ENCODE results near the gene TTC7B.
"Not testable (repeated sequence)": the region's sequence is repeated elsewhere in the genome, so short reads cannot be mapped to it uniquely, and the experiment has no call there.

TTC7B gene

GRCh38 chr14:90532826-90533525 lies 283.3 kb downstream of the TTC7B start:
- H3K36me3 ChIP-seq (ENCODE audit: control insufficient read depth, insufficient read depth, low read length): no peaks in the 10 kb centered on the region
- H3K4me3 ChIP-seq (ENCODE audit: low read depth, low read length): no peak overlapping the region
- H3K27me3 ChIP-seq (ENCODE audit: control insufficient read depth, insufficient read depth, low read length): no peaks in the 10 kb centered on the region
- no peak overlapping the region for H3K9ac ChIP-seq (ENCODE audit: low read depth, low read length)
- H3K4me1 ChIP-seq (ENCODE audit: control insufficient read depth, insufficient read depth, low read length): no peaks in the 10 kb centered on the region
- no peaks in the 10 kb centered on the region for H3K9me3 ChIP-seq (ENCODE audit: control insufficient read depth, insufficient read depth, low read length)
- no peak overlapping the region for H3K27ac ChIP-seq (ENCODE audit: low read depth, low read length)

- Histone ChIP-seq H3K4me1 (ENCODE audit: control insufficient read depth, insufficient read depth, low read length) (no peaks in the 10 kb centered on the region), H3K27me3 (ENCODE audit: control insufficient read depth, insufficient read depth, low read length) (no peaks in the 10 kb centered on the region), H3K9me3 (ENCODE audit: control insufficient read depth, insufficient read depth, low read length) (no peaks in the 10 kb centered on the region), H3K4me3 (ENCODE audit: low read depth, low read length) (no peak overlapping the region), H3K27ac (ENCODE audit: low read depth, low read length) (no peak overlapping the region), H3K36me3 (ENCODE audit: control insufficient read depth, insufficient read depth, low read length) (no peaks in the 10 kb centered on the region), H3K9ac (ENCODE audit: low read depth, low read length) (no peak overlapping the region)
These were observed 284.7 kb downstream of the TTC7B start for GRCh38 chr14:90531497-90531896.

GRCh38 chr14:90530523-90530922 lies 285.7 kb downstream of the TTC7B start:
- Histone ChIP-seq H3K9ac (ENCODE audit: low read depth, low read length) (no peak overlapping the region), H3K4me3 (ENCODE audit: low read depth, low read length) (no peak overlapping the region), H3K27ac (ENCODE audit: low read depth, low read length) (no peak overlapping the region), H3K4me1 (ENCODE audit: control insufficient read depth, insufficient read depth, low read length) (no peaks in the 10 kb centered on the region), H3K9me3 (ENCODE audit: control insufficient read depth, insufficient read depth, low read length) (no peaks in the 10 kb centered on the region), H3K36me3 (ENCODE audit: control insufficient read depth, insufficient read depth, low read length) (no peaks in the 10 kb centered on the region), H3K27me3 (ENCODE audit: control insufficient read depth, insufficient read depth, low read length) (no peaks in the 10 kb centered on the region)

GRCh38 chr14:90527978-90528377 lies 288.3 kb downstream of the TTC7B start:
- Histone ChIP-seq H3K9ac (ENCODE audit: low read depth, low read length) (no peak overlapping the region), H3K4me3 (ENCODE audit: low read depth, low read length) (no peak overlapping the region), H3K27ac (ENCODE audit: low read depth, low read length) (no peak overlapping the region), H3K4me1 (ENCODE audit: control insufficient read depth, insufficient read depth, low read length) (no peaks in the 10 kb centered on the region), H3K27me3 (ENCODE audit: control insufficient read depth, insufficient read depth, low read length) (no peaks in the 10 kb centered on the region), H3K9me3 (ENCODE audit: control insufficient read depth, insufficient read depth, low read length) (no peaks in the 10 kb centered on the region), H3K36me3 (ENCODE audit: control insufficient read depth, insufficient read depth, low read length) (no peaks in the 10 kb centered on the region)

GRCh38 chr14:90526536-90526935 lies 289.7 kb downstream of the TTC7B start:
- H3K36me3 ChIP-seq (ENCODE audit: control insufficient read depth, insufficient read depth, low read length); H3K27me3 ChIP-seq (ENCODE audit: control insufficient read depth, insufficient read depth, low read length); H3K9ac ChIP-seq (ENCODE audit: low read depth, low read length); H3K27ac ChIP-seq (ENCODE audit: low read depth, low read length); H3K4me3 ChIP-seq (ENCODE audit: low read depth, low read length); H3K9me3 ChIP-seq (ENCODE audit: control insufficient read depth, insufficient read depth, low read length); H3K4me1 ChIP-seq (ENCODE audit: control insufficient read depth, insufficient read depth, low read length): not testable (repeated sequence)

GRCh38 chr14:90525353-90526028 lies 290.7 kb downstream of the TTC7B start:
- H3K4me3 ChIP-seq (ENCODE audit: low read depth, low read length); H3K27me3 ChIP-seq (ENCODE audit: control insufficient read depth, insufficient read depth, low read length); H3K4me1 ChIP-seq (ENCODE audit: control insufficient read depth, insufficient read depth, low read length); H3K9ac ChIP-seq (ENCODE audit: low read depth, low read length); H3K27ac ChIP-seq (ENCODE audit: low read depth, low read length); H3K9me3 ChIP-seq (ENCODE audit: control insufficient read depth, insufficient read depth, low read length); H3K36me3 ChIP-seq (ENCODE audit: control insufficient read depth, insufficient read depth, low read length): not testable (repeated sequence)

GRCh38 chr14:90523961-90524875 lies 292.0 kb downstream of the TTC7B start:
- H3K27ac ChIP-seq (ENCODE audit: low read depth, low read length): no peak overlapping the region
- H3K9me3 ChIP-seq (ENCODE audit: control insufficient read depth, insufficient read depth, low read length): no peaks in the 10 kb centered on the region
- no peak overlapping the region for H3K9ac ChIP-seq (ENCODE audit: low read depth, low read length)
- H3K4me3 ChIP-seq (ENCODE audit: low read depth, low read length): no peak overlapping the region
- no peaks in the 10 kb centered on the region for H3K4me1 ChIP-seq (ENCODE audit: control insufficient read depth, insufficient read depth, low read length)
- H3K36me3 ChIP-seq (ENCODE audit: control insufficient read depth, insufficient read depth, low read length): no peaks in the 10 kb centered on the region
- no peaks in the 10 kb centered on the region for H3K27me3 ChIP-seq (ENCODE audit: control insufficient read depth, insufficient read depth, low read length)

- H3K4me3 ChIP-seq (ENCODE audit: low read depth, low read length): no peak overlapping the region
- no peaks in the 10 kb centered on the region for H3K4me1 ChIP-seq (ENCODE audit: control insufficient read depth, insufficient read depth, low read length)
- H3K27ac ChIP-seq (ENCODE audit: low read depth, low read length): no peak overlapping the region
- no peaks in the 10 kb centered on the region for H3K9me3 ChIP-seq (ENCODE audit: control insufficient read depth, insufficient read depth, low read length)
- H3K9ac ChIP-seq (ENCODE audit: low read depth, low read length): no peak overlapping the region
- H3K36me3 ChIP-seq (ENCODE audit: control insufficient read depth, insufficient read depth, low read length): no peaks in the 10 kb centered on the region
- no peaks in the 10 kb centered on the region for H3K27me3 ChIP-seq (ENCODE audit: control insufficient read depth, insufficient read depth, low read length)
These were observed 292.7 kb downstream of the TTC7B start for GRCh38 chr14:90523544-90523943.

- H3K9me3 ChIP-seq (ENCODE audit: control insufficient read depth, insufficient read depth, low read length): no peaks in the 10 kb centered on the region
- no peaks in the 10 kb centered on the region for H3K4me1 ChIP-seq (ENCODE audit: control insufficient read depth, insufficient read depth, low read length)
- no peaks in the 10 kb centered on the region for H3K27me3 ChIP-seq (ENCODE audit: control insufficient read depth, insufficient read depth, low read length)
- H3K27ac ChIP-seq (ENCODE audit: low read depth, low read length): no peak overlapping the region
- H3K9ac ChIP-seq (ENCODE audit: low read depth, low read length): no peak overlapping the region
- no peaks in the 10 kb centered on the region for H3K36me3 ChIP-seq (ENCODE audit: control insufficient read depth, insufficient read depth, low read length)
- no peak overlapping the region for H3K4me3 ChIP-seq (ENCODE audit: low read depth, low read length)
These were observed 293.5 kb downstream of the TTC7B start for GRCh38 chr14:90522571-90523191.

GRCh38 chr14:90521930-90522483 lies 294.2 kb downstream of the TTC7B start:
- Histone ChIP-seq H3K36me3 (ENCODE audit: control insufficient read depth, insufficient read depth, low read length) (no peaks in the 10 kb centered on the region), H3K27ac (ENCODE audit: low read depth, low read length) (no peak overlapping the region), H3K9me3 (ENCODE audit: control insufficient read depth, insufficient read depth, low read length) (no peaks in the 10 kb centered on the region), H3K4me1 (ENCODE audit: control insufficient read depth, insufficient read depth, low read length) (no peaks in the 10 kb centered on the region), H3K27me3 (ENCODE audit: control insufficient read depth, insufficient read depth, low read length) (no peaks in the 10 kb centered on the region), H3K9ac (ENCODE audit: low read depth, low read length) (no peak overlapping the region), H3K4me3 (ENCODE audit: low read depth, low read length) (no peak overlapping the region)

Measured in HUES48 (cell line).